HG03097 (cell line): ENCODE data around the gene GNPTG.
A peak's percentile ranks its signal among the peaks of the same experiment; 100 is the strongest.

Source experiments
- ATAC-seq: cut with Tn5 transposase; IDR thresholded peaks from one replicate; pipeline ENCODE4 v1.9.1; 2021; ENCODE audit not compliant: unreplicated experiment, low FRiP score

GNPTG gene

GRCh38 chr16:1351582-1352362 is at the start of gene GNPTG, which contains the start of gene TSR3:
Gene GNPTG (plus strand): TSS chr16:1351931. CDS start chr16:1351966, 35 bp downstream.
Gene TSR3 (minus strand): TSS chr16:1351878. CDS start chr16:1351804, 74 bp downstream.
- peak; percentile 50 for ATAC-seq

GRCh38 chr16:1305823-1306222 is 45.9 kb upstream of the GNPTG start:
- no peak for ATAC-seq

- no peak for ATAC-seq
Measured at GRCh38 chr16:1306334-1306733, 45.4 kb upstream of the GNPTG start.

- ATAC-seq: peak; percentile 10
Measured at GRCh38 chr16:1308036-1308976, 43.4 kb upstream of the GNPTG start.

GRCh38 chr16:1308977-1309885 is 42.5 kb upstream of the GNPTG start, which contains the start of gene UBE2I:
Gene UBE2I (plus strand): TSS chr16:1309636. CDS start chr16:1314031, 4,395 bp downstream.
- ATAC-seq: peak; percentile 60

GRCh38 chr16:1309888-1310831 is 41.6 kb upstream of the GNPTG start:
- peak; percentile 27 for ATAC-seq

- no peak for ATAC-seq
Measured at GRCh38 chr16:1310832-1311200, 40.9 kb upstream of the GNPTG start.

GRCh38 chr16:1311212-1311737 is 40.5 kb upstream of the GNPTG start:
- ATAC-seq: no peak

GRCh38 chr16:1311738-1312466 is 39.8 kb upstream of the GNPTG start:
- ATAC-seq: no peak

- ATAC-seq: no peak
Measured at GRCh38 chr16:1312467-1312816, 39.3 kb upstream of the GNPTG start.

- ATAC-seq: no peak
Measured at GRCh38 chr16:1312903-1313302, 38.8 kb upstream of the GNPTG start.

- no peak for ATAC-seq
Measured at GRCh38 chr16:1313721-1314369, 37.9 kb upstream of the GNPTG start.

GRCh38 chr16:1314399-1315068 is 37.2 kb upstream of the GNPTG start:
- ATAC-seq: no peak

- ATAC-seq: no peak
Measured at GRCh38 chr16:1315081-1316032, 36.4 kb upstream of the GNPTG start.

GRCh38 chr16:1316033-1316405 is 35.7 kb upstream of the GNPTG start:
- no peak for ATAC-seq
